K562 (cell line): ENCODE results near the gene EEPD1. TPM values are rescaled to one million over a fixed set of nuclear protein-coding genes. Genes with fewer than 3 reads are reported as not detected.
A peak's percentile ranks its signal among the peaks of the same experiment; 100 is the strongest.

ENCODE experiments used
- CREBBP ChIP-seq: IDR thresholded peaks from one replicate; pipeline ENCODE4 v1.6.1; 2012; ENCODE audit warnings: low read depth, mild to moderate bottlenecking, control low read depth, inconsistent platforms, low read length
- CXXC5 ChIP-seq: fragments of 250-450 bp; sonication (Bioruptor Pico); IDR thresholded peaks from 2 replicates; pipeline ENCODE4 v1.8.0; 2022; ENCODE audit warnings: inconsistent platforms, mild to moderate bottlenecking, moderate library complexity
- GATAD2A ChIP-seq: fragments of 450-650 bp; IDR thresholded peaks from 2 replicates; pipeline ENCODE4 v1.6.1; 2017
- HDAC3 ChIP-seq: fragments of 450-650 bp; IDR thresholded peaks from 2 replicates; pipeline ENCODE4 v1.6.1; 2018; ENCODE audit warnings: borderline replicate concordance, mild to moderate bottlenecking, moderate library complexity; ENCODE audit not compliant: partially characterized antibody
- KHSRP ChIP-seq: fragments of 450-650 bp; IDR thresholded peaks from 2 replicates; pipeline ENCODE4 v1.6.1; 2017
- L3MBTL2 ChIP-seq: fragments of 450-650 bp; IDR thresholded peaks from 2 replicates; pipeline ENCODE4 v1.6.1; 2016; ENCODE audit warnings: mild to moderate bottlenecking, moderate library complexity
- MEF2A ChIP-seq: IDR thresholded peaks from 2 replicates; pipeline ENCODE4 v1.6.1; 2011; ENCODE audit warnings: low read depth, mild to moderate bottlenecking, low read length, moderate library complexity; ENCODE audit not compliant: control insufficient read depth
- PKNOX1 ChIP-seq: fragments of 450-650 bp; IDR thresholded peaks from 2 replicates; pipeline ENCODE4 v1.6.1; 2016
- POLR2A ChIP-seq: fragments of 450-650 bp; conservative IDR thresholded peaks from 2 replicates; pipeline ENCODE4 v1.6.1; 2016
- POLR2G ChIP-seq: fragments of 200-400 bp; formaldehyde crosslinking; IDR thresholded peaks from 2 replicates; pipeline ENCODE4 v1.6.1; 2017; ENCODE audit warnings: low read depth, mild to moderate bottlenecking, antibody characterized with exemption, low read length, moderate library complexity
- RBFOX2 ChIP-seq: fragments of 200-400 bp; formaldehyde crosslinking; IDR thresholded peaks from 2 replicates; pipeline ENCODE4 v1.6.1; 2017; ENCODE audit warnings: low read depth, mild to moderate bottlenecking, low read length, moderate library complexity
- RNF219 ChIP-seq: fragments of 250-450 bp; sonication (Bioruptor Pico); IDR thresholded peaks from 2 replicates; pipeline ENCODE4 v1.5.0; 2022; ENCODE audit warnings: mild to moderate bottlenecking
- RUNX1 ChIP-seq: sonication (generic); IDR thresholded peaks from 2 replicates; pipeline ENCODE4 v1.6.1; 2016; ENCODE audit warnings: antibody characterized with exemption, low read depth
- SIN3B ChIP-seq: fragments of 450-650 bp; IDR thresholded peaks from 2 replicates; pipeline ENCODE4 v1.6.1; 2017; ENCODE audit warnings: low read depth, mild to moderate bottlenecking, moderate library complexity
- SNIP1 ChIP-seq: fragments of 450-650 bp; IDR thresholded peaks from 2 replicates; pipeline ENCODE4 v1.7.1; 2017; ENCODE audit warnings: low read depth, mild to moderate bottlenecking
- TEAD2 ChIP-seq: fragments of 450-650 bp; IDR thresholded peaks from 2 replicates; pipeline ENCODE4 v1.6.1; 2016; ENCODE audit warnings: missing genetic modification characterization, control low read depth, missing compliant biosample characterization
- VEZF1 ChIP-seq: fragments of 200-800 bp; sonication (Bioruptor generic); IDR thresholded peaks from 2 replicates; pipeline ENCODE4 v1.6.1; 2017; ENCODE audit warnings: missing genetic modification characterization, missing compliant biosample characterization
- ZBED1 ChIP-seq: IDR thresholded peaks from 2 replicates; pipeline ENCODE4 v1.6.1; 2014
- ZKSCAN3 ChIP-seq: fragments of 250-450 bp; sonication (Bioruptor Pico); IDR thresholded peaks from 2 replicates; pipeline ENCODE4 v1.4.0; 2020
- ZNF586 ChIP-seq: fragments of 450-650 bp; formaldehyde crosslinking; conservative IDR thresholded peaks from 2 replicates; pipeline ENCODE4 v1.4.0; 2020; ENCODE audit warnings: mild to moderate bottlenecking, moderate library complexity
- ZNF655 ChIP-seq: fragments of 250-450 bp; sonication (Bioruptor Pico); IDR thresholded peaks from 2 replicates; pipeline ENCODE4 v1.5.0; 2021
- ZNF696 ChIP-seq: fragments of 250-450 bp; sonication (Bioruptor Pico); conservative IDR thresholded peaks from 2 replicates; pipeline ENCODE4 v1.4.0; 2020; ENCODE audit warnings: mild to moderate bottlenecking, moderate library complexity
- polyA plus RNA-seq, 8 experiments: library from polyadenylated mRNA; depleted of rRNA in 4 of 8; stranded (reverse) in 5 of 8; unstranded in 3 of 8; fragments of >200 nt; fragmentation: Nextera tagmentation in 2 of 8; fragmentation: Illumina TruSeq in 1 of 8; extraction: Ambion mirVana in 2 of 8; extraction: Trizol in 1 of 8; gene quantifications; 2 replicates each; pipeline versions ENCODE4 v1.2.1 to v1.2.3, GENCODE V29; 2011 to 2014; ENCODE audit warnings: inconsistent platforms in 1 of 8, missing spikeins in 1 of 8
- total RNA-seq, 7 experiments: library from RNA; depleted of rRNA in 6 of 7; stranded (reverse); fragments of >200 nt in 6 of 7; fragmentation: Illumina TruSeq in 2 of 7; extraction: Trizol in 2 of 7; gene quantifications; 2 replicates each; pipeline versions ENCODE4 v1.2.1 to v1.2.3, GENCODE V29; 2011 to 2021; ENCODE audit warnings: low replicate concordance in 1 of 7

Gene EEPD1
- total and polyA plus RNA-seq, 9 of the 15 experiments (the other 6 are each of a cell fraction or from before 2014, with no cell fraction given): 0.01 to 1.5 (median 0.74) TPM; not detected in 1

GRCh38 chr7:36217211-36217960, 64.3 kb downstream of the EEPD1 start (continued):
- TF ChIP-seq SNIP1 (no peak), ZNF696 (no peak), HDAC3 (no peak), SIN3B (no peak), L3MBTL2 (no peak), ZNF655 (CRISPR knock-in tag) (no peak), CXXC5 (CRISPR knock-in tag) (peak; percentile 30; the same call in 1 of the 2 replicates), POLR2G (no peak), CREBBP (no peak), RBFOX2 (no peak), GATAD2A (no peak), VEZF1 (peak; percentile 59; the same call in 1 of the 2 replicates), POLR2A (no peak), PKNOX1 (peak; percentile 73), RNF219 (CRISPR knock-in tag) (no peak), ZKSCAN3 (CRISPR knock-in tag) (no peak), KHSRP (no peak), ZBED1 (no peak), MEF2A (no peak), ZNF586 (CRISPR knock-in tag) (no peak), RUNX1 (no peak), TEAD2 (peak; percentile 77)
